GM13976 (cell line): Measurements from ENCODE around the gene POFUT1.
A peak's percentile ranks its signal among the peaks of the same experiment; 100 is the strongest.
"Not testable (repeated sequence)": the region's sequence is repeated elsewhere in the genome, so short reads cannot be mapped to it uniquely, and the experiment has no call there.

Experiments
- DNase-seq: peaks from one replicate; pipeline ENCODE4 v3.0.0; 2012; ENCODE audit warnings: low spot score
- in situ Hi-C: fragments of 300-500 bp; cut with MboI; formaldehyde crosslinking; loops from one replicate; pipeline ENCODE4 v1.12.0; 2022; ENCODE audit warnings: low sequenced_read_pairs, mixed read lengths, inconsistent platforms; ENCODE audit not compliant: unreplicated experiment
- TF ChIP-seq, protein P1 (sequence below): IDR thresholded peaks from 2 replicates; pipeline ENCODE4 v1.5.1; 2012; ENCODE audit warnings: borderline replicate concordance, mild to moderate bottlenecking; ENCODE audit not compliant: insufficient read depth; ENCODE audit errors: extremely low read depth, missing control alignments, control extremely low read depth

POFUT1 gene

DNA sequence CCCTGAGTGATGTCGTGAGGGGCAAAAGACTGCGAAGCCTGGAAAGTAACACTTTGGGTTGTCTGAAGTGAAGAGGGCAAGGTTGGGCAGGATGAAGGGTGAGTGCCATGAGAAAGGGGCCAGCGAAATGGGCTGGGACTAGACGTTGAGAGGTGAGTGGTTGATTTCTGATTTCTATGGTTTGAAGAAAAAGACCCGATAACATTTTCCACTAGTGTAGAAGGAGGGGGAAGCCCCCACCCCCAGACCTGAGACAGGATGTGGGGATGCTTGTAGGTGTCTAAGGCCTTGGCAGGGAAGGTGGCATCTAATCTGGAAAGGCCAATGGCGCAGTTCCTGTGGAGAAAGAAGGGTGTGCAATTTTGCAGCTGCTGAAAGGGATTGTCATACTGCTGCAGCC is 44.5 kb downstream of the POFUT1 start:
- in situ Hi-C loops = no loop called here
- peak; percentile 57 for DNase-seq
- TF ChIP-seq, protein P1, sequence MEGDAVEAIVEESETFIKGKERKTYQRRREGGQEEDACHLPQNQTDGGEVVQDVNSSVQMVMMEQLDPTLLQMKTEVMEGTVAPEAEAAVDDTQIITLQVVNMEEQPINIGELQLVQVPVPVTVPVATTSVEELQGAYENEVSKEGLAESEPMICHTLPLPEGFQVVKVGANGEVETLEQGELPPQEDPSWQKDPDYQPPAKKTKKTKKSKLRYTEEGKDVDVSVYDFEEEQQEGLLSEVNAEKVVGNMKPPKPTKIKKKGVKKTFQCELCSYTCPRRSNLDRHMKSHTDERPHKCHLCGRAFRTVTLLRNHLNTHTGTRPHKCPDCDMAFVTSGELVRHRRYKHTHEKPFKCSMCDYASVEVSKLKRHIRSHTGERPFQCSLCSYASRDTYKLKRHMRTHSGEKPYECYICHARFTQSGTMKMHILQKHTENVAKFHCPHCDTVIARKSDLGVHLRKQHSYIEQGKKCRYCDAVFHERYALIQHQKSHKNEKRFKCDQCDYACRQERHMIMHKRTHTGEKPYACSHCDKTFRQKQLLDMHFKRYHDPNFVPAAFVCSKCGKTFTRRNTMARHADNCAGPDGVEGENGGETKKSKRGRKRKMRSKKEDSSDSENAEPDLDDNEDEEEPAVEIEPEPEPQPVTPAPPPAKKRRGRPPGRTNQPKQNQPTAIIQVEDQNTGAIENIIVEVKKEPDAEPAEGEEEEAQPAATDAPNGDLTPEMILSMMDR = no peak

DNA sequence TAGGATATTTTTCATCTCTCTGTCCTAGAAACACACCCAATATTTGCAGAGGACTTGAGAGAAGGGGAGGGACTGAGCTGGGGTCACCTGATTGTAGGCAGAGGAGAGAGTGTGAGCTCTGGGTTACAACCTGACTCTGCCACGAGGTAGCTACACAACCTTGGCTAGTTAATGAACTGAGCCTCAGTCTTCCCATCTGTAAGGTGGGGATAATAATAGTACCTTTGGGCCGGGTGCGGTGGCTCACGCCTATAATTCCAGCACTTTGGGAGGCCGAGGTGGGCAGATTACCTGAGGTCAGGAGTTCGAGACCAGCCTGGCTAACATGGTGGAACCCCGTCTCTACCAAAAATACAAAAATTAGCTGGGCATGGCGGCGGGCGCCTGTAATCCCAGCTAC is 53.3 kb downstream of the POFUT1 start:
- in situ Hi-C loops, DNase-seq: not testable (repeated sequence)

DNA sequence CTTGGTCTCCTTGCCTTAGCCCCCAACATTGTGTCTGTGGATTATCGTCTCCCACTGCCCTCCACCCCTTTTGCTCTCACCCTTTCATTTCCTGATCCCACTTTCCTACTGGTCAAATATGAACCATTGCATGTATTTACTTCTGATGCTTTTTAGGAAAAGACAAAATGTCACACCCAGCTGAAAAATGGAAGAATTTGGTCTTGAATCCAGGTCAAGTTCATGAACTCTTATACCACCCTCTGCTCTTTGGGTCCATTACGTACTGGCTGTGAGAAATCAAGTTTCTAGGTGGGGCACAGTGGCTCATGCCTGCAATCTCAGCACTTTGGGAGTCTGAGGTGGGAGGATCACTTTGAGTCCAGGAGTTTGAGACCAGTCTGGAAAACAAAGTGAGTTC is 54.0 kb downstream of the POFUT1 start:
- in situ Hi-C loops = no loop called here
- TF ChIP-seq, protein P1 = no peak
- no peak for DNase-seq

DNA sequence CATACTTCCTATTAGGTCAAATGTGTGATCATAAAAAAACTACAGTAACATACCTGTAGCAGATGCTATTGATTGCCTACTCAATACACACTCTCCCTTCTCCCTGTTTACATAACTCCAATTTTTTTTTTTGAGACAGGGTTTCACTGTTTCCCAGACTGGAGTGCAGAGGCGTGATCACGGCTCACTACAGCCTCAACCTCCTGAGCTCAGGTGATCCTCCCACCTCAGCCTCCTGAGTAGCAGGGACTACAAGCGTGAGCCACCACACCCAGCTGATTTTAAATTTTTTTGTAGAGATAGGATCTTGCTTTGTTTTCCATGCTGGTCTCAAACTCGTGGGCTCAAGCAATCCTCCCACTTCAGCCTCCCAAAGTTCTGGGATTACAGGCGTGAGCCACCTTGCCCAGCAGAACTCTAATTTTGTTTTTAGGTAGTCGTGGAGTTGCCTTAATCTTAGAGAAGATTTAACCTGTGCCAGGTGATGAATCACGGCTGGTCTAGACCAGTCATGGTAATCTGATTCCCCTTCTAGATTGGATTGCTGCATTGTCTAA is 55.8 kb downstream of the POFUT1 start:
- DNase-seq = no peak
- TF ChIP-seq, protein P1 = no peak
- in situ Hi-C loops = no loop called here

DNA sequence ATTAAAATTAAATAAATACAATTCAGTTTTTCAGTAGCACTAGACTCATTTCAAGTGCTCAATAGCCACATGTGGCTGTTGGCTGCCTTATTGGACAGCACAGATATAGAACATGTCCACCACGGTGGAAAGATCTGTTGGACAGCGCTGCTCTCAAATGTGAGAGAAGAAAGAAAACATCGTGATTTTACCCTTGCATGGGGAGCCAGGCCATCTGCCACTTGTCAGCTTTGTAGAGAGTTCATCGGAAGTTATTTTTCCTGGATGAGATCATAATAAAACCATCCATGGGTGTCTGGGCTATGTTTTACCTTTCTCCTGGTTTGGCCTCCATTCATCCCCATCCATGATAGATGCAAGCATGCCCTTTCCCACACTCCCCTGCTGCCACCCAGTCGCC is 63.9 kb downstream of the POFUT1 start:
- TF ChIP-seq, protein P1 = no peak
- DNase-seq = no peak
- in situ Hi-C loops = no loop called here

DNA sequence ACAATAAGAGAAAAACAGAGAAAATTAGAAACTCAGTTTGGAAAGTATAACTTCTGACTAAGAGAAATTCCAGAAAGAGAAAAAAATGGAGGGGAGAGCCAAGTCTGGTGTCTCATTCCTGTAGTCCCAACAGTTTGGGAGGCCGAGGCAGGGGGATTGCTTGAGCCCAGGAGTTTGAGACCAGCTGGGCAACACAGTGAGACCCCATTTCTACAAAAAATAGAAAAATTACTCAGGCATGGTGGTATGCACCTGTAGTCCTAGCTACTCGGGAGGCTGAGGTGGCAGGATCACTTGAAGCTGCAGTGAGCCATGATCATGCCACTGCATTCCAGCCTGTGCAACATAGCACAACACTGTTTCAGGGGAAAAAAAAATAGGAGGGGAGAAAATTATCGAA is 66.7 kb downstream of the POFUT1 start:
- TF ChIP-seq, protein P1 = no peak
- in situ Hi-C loops = no loop called here
- no peak for DNase-seq

DNA sequence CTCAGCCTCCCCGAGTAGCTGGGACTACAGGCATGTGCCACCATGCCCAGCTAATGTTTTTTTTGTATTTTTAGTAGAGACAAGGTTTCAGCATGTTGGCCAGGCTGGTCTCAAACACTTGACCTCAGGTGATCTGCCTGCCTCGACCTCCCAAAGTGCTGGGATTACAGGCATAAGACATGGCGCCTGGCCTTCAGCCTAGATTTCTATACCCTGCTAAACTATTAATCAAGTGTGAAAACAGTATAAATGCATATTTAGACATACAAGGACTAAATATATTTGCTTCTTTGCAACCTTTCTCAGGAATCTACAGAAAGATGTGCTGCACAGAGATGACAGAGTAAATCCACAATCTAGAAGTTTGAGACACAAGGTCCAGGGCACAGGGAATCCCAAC is 67.5 kb downstream of the POFUT1 start:
- in situ Hi-C loops, DNase-seq: not testable (repeated sequence)
